ENCODE measurements around the gene TRPV3. TPM values are rescaled to one million over a fixed set of nuclear protein-coding genes. Genes with fewer than 3 reads are reported as not detected.

Gene TRPV3
- total RNA-seq, 1 experiment from 2014 or later: 0.31 TPM

GRCh38 chr17:3546521-3546920 lies 11.1 kb downstream of the TRPV3 start:
- TF ChIP-seq REST (IDR thresholded peaks at IDR 0.05; ENCODE audit: insufficient read depth in 1 of 2, low read depth in 2 of 2, low read length in 1 of 2) (no peak), TCF7L2 (IDR thresholded peaks at IDR 0.05; ENCODE audit: low read depth, low read length) (no peak), CTCF (IDR thresholded peaks at IDR 0.05) (no peak), SIN3A (IDR thresholded peaks at IDR 0.05; ENCODE audit: borderline replicate concordance, insufficient read depth, low read depth, low read length) (no peak)
- ChIA-PET POLR2A (no interaction called here), CTCF (no interaction called here)
- DNase-seq (ENCODE audit: low read depth, low spot score): no peak
- Histone ChIP-seq H3K4me3 (ENCODE audit: low read depth in 2 of 2, low read length in 2 of 2) (no peak overlapping the region), H3K4me1 (ENCODE audit: control insufficient read depth, insufficient read depth, low read length) (no peaks in the 10 kb centered on the region), H3K27me3 (ENCODE audit: control insufficient read depth, insufficient read depth, low read length) (no peaks in the 10 kb centered on the region), H3K36me3 (ENCODE audit: control insufficient read depth, insufficient read depth, low read length) (no peaks in the 10 kb centered on the region), H3K27ac (ENCODE audit: low read length) (no peak overlapping the region), H3K9me3 (ENCODE audit: control insufficient read depth, insufficient read depth, low read depth, low read length) (no peaks in the 10 kb centered on the region)
- in situ Hi-C loops (cut with HindIII; ENCODE audit: low pct_unique_long_range_greater_than_20kb, low sequenced_read_pairs) (no loop called here), intact Hi-C loops (cut with micrococcal nuclease; ENCODE audit: unreplicated experiment) (no loop called here)
- ATAC-seq: no peak
- no TSS peak for BruUV-seq (replicated peaks)

GRCh38 chr17:3545151-3545550 lies 12.5 kb downstream of the TRPV3 start:
- in situ Hi-C loops (cut with HindIII; ENCODE audit: low pct_unique_long_range_greater_than_20kb, low sequenced_read_pairs): no loop called here
- TF ChIP-seq TCF7L2 (IDR thresholded peaks at IDR 0.05; ENCODE audit: low read depth, low read length): no peak
- no peak for TF ChIP-seq CTCF (IDR thresholded peaks at IDR 0.05)
- no peak for TF ChIP-seq REST (IDR thresholded peaks at IDR 0.05; ENCODE audit: insufficient read depth in 1 of 2, low read depth in 2 of 2, low read length in 1 of 2)
- TF ChIP-seq SIN3A (IDR thresholded peaks at IDR 0.05; ENCODE audit: borderline replicate concordance, insufficient read depth, low read depth, low read length): no peak
- TF ChIP-seq POLR2AphosphoS5 (IDR thresholded peaks at IDR 0.05; ENCODE audit: low read depth, low read length): no peak
- ATAC-seq: no peak
- Histone ChIP-seq H3K27ac (ENCODE audit: low read length) (no peak overlapping the region), H3K4me1 (ENCODE audit: control insufficient read depth, insufficient read depth, low read length) (no peaks in the 10 kb centered on the region), H3K27me3 (ENCODE audit: control insufficient read depth, insufficient read depth, low read length) (no peaks in the 10 kb centered on the region), H3K4me3 (ENCODE audit: low read depth in 2 of 2, low read length in 2 of 2) (no peak overlapping the region), H3K36me3 (ENCODE audit: control insufficient read depth, insufficient read depth, low read length) (no peaks in the 10 kb centered on the region), H3K9me3 (ENCODE audit: control insufficient read depth, insufficient read depth, low read depth, low read length) (no peaks in the 10 kb centered on the region)
- ChIA-PET POLR2A (no interaction called here), CTCF (no interaction called here)
- no peak for DNase-seq (ENCODE audit: low read depth, low spot score)
- no TSS peak for BruUV-seq (replicated peaks)
- intact Hi-C loops (cut with micrococcal nuclease; ENCODE audit: unreplicated experiment): no loop called here

Measured in Panc1 (cell line).